ENCODE measurements around the gene SPATA25.
A peak's percentile ranks its signal among the peaks of the same experiment; 100 is the strongest.
"Not testable (repeated sequence)": the region's sequence is repeated elsewhere in the genome, so short reads cannot be mapped to it uniquely, and the experiment has no call there.

The SPATA25 gene

DNA sequence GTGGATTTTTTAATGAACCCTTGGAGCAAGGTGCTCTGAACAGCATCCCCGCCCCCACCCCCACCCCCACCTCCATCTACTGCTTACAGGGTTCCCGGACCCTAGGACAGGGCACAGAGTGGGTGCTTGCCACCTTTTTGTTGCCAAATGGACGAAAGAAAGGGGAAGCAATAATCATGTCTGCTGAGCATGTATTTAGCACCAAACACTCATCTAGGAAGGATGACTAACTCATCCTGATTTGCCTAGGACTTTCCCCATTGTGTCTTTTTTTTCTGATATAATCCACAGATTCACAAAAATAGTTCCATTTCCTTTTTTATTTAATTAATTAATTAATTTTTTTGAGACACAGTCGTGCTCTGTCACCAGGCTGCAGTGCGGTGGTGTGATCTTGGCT, 25.7 kb upstream of the SPATA25 start:
- DNase-seq = no peak

DNA sequence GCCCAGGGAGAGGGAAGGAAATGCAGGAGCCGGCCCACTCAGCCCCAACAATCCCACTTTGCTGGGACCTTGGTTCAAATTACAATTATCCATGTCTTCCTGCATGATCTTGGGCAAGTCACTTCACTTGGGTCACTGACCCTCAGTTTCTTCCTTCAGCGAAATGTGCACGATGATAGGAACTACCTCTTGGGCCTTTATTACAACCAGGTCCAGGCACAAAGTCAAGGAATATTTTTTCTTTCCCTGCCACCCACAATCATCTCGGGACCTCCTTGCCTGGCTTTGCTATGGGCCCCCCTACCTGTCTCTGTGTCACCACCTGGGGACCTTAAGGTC, 24.9 kb upstream of the SPATA25 start:
- DNase-seq = no peak

DNA sequence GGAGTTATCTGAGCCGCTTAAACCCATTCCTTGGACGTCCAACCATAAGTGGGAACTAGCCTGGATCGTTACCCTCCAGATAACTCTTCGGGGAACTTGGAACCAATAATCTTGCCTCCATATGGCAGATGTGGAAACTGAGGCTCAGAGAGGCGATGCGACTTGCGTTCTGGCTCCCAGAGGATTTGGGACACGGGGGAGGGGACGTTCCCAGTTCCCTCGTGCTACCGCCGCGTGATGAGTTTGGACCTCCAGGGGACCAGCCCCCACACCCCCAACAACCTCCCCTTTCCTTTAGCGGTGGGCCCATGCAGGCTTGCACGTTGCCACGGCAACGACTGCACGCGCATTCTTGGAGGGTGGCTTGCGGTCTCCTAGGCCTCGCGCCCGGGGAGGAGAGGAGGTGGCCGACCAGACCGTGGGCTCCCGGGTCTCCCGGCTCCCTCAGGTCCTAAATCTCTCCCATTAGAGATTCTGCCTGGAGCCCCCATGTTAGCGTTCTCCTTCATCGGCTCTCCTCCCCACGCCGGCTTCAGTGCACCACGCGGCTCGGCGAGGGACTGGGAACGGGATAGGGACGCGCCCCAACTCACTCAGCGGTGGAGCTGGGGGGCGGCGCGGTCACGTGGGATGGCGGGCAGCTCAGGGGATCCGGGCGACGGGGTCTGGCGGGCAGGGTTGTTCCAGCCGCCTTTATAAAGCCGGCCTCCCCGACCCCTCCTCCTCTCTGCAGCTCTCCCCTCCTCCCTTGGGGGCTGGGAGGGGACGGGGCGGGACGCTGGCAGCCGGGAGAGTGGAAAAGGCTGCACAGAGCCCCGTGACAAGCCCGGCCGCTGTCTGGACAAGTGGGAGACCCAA, 24.3 kb upstream of the SPATA25 start, which contains the start of gene PLTP:
TSS of gene PLTP (minus strand) at position 670 of the 858 bp plus-strand sequence. CDS start 703 bp downstream, outside the sequence.
- peak; percentile 48 for DNase-seq

DNA sequence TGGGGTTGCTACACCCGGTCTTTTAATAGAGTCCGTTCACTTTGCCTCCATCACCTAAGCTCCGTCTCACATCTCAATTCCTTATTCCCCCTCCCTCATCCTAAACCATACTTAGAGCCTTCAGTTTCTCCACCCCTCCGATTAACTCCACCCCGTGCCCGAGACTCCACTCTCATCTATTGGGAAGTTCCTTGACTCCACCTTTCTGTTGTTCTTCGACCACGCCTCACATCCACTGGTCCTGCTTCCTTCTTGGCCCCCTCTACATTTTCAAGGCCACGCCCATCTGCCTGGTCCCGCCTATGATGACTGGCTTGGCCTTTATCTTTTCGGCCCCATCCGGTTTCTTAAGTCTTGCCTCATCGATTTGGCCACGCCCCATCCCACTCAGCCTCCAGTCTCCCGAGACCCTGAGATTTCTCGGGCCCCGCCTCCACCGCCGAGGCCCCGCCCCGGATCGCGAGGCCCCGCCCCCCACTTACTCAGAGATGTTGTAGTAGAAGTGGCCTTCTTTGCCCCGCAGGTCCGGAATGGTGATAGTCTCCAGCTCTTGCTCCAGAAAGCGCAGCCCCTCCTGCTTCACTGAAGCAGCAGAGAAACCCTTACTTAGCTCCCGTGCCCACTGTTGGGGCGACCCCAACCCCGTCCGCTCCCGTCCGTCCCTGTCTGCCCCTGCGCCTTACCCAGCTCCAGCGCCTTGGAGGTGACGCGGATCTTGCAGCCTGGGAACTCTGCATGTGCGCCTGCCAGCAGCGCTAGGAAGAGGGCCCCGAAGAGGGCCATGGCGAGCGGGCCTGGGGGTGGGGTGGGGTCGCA, 23.5 kb upstream of the SPATA25 start:
- DNase-seq = peak; percentile 97

DNA sequence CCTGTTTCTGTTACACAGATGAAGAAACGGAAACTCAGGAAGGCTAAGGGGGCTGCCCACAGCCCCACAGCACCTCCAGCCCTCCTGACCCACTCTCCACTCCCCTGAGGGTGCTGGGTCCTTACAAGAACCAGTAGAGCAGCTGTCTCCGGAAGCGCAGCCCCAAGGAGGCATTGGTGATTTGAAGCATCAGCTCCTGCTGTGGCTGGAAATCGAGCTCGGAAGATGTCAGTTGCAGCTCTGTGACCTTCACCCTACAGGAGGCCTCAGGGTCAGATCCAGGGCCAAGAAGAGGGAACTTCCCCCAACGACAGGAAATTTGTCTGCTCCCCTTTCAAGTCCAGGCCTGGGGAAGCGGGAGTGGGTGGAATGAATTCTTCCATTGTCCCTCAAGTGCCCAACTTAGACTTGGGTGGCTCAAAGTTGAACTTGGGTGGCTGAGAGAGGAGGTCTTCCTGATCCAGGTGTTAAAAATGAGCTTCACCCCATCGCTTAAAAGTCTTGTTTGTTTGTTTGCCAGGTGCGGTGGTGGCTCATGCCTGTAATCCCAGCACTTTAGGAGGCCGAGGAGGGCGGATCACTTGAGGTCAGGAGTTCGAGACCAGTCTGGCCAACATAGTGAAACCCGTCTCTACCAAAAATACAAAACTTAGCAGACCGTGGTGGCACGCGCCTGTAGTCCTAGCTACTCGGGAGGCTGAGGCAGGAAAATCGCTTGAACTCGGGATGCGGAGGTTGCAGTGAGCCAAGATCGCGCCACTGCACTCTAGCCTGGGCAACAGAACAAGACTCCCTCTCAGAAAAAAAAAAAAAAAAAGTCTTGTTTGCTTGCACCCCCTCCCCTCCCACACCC, 22.6 kb upstream of the SPATA25 start:
- no peak for DNase-seq

DNA sequence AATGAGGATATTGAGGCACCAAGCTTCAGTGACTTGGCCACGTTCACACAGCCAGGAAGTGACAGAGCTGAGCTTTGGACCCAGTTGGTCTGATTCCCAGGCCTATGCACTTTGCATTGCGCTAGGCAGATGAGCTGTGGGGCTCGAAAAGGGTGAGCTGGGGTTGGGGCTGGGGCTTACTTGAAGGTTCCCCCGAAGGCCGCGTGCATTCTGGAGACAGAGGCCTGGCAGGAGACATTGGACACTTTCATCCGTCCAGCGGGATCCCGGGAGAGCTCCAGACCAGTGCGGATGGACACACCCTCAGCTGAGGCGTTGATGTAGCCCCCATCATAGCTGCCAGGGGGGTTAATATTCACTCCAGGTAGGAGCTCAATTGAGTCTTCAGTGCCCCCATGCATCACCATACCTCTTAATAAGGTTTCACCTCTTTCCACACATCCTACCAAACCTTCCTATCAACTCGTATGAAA, 21.9 kb upstream of the SPATA25 start:
- no peak for DNase-seq

DNA sequence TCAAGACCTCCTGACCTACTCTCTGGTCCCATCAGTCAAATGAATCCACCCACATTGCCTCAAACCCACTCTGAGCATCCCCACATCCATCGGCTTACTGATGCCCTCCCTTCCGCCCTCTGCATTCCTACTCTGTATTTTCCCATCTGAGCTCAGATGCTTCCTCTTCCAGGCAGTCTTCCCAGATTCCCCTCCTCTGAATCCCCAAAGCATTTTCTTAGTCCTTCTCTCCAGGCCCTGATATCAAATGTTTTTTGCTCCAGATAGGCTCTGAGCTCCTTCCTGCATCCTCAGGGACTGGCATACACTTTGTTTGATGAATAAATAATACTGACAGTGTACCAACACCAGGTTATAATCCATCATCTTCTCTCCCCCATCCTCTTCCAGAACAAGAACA, 20.7 kb upstream of the SPATA25 start:
- no peak for DNase-seq

DNA sequence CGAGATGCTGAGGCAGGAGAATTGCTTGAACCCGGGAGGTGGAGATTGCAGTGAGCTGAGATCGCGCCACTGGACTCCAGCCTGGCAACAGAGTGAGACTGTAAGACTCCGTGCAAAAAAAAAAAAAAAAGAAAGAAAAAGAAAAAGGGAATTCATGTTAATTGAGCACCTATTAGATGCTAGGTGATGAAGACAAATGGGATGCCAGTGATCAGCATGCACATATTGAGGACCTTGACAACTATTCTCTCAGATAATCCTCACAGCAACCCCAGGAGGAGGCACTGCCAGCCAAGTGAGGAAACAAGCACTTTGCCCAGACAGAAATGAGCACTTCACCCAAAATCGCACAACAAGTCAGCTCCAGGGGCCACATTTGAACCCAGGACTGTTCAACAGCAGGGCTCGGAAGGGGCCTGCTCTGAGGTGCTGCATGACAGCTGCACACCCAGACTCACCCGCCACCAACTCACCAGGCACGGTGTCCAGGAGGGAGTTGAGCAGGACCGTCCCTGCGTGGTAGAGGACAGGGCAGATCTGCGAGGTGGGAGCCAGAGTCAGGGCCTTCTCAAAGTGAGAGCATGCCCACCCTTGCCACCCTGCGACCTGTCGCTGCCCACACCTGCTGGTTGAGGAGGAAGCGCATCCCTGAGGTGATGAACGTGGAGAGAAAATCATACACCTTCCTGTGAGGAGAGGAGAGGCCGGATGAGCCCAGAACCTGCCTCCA, 20.0 kb upstream of the SPATA25 start:
- DNase-seq = no peak

DNA sequence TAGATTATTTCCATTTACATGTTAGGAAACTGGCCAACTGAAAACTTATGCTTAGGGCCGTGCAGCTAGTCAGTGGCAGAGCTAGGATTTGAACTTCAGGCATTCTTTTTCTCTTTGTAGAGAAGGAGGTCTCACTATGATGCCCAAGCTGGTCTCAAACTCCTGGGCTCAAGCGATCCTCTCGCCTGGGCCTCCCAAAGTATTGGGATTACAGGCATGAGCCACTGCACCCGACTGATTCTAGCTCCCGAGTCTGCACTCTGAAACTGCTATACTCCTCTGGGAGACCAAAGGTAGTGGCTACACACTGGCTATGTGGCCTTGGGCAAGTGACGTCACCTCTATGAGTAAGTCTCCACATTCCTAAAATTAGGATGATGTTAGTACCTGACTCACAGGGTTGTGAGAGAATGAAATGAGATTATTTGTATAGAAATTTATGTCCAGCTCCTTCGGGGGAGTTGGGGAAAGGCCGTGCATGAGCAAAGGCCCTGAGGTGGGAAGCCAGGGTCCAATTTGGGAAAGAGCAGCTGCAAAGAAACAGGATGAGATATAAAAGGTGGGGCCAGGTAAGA, 18.2 kb upstream of the SPATA25 start:
- no peak for DNase-seq

DNA sequence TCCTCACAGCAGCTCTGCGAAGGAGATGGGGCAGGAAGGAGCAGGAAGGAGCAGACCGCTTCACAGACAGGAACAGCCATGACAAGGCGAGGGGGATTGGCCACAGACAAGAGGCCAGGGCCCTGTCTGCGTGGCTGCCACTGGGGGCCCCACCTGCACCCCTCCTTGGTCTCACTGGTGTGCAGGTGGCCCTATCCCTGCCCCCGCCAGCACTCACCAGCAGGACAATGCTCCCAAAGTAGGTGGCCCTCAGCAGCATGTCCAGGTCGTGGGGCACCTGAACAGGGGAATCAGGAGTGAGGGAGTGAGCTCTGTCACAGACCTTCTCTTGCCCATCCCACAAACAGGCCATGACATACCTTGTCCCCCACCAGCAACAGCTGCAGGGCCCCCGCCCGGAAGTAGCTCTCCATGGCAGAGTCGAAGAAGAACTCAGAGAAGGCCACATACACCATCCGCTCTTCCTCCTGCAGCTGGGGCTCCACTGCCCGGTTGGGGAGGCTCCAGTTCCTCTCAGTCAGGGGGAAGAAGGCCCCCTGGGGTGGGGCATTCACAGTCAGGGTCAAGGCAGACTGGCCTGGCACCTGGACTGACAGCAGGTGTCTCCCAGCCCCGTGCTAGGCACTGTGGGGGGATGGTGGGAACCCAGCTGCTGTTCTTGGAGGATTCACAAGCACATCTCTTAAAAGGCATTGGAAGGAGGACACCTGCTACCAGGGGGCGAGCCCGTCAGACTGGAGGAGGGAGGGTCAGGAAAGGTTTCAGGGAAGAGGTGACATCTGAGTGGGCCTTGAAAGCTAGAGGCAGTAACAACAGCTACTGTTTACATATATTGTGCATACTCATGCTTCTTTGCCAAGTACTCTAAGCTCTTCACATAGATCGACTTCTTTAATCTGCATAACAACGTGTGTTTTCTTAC, 17.4 kb upstream of the SPATA25 start:
- DNase-seq = no peak

DNA sequence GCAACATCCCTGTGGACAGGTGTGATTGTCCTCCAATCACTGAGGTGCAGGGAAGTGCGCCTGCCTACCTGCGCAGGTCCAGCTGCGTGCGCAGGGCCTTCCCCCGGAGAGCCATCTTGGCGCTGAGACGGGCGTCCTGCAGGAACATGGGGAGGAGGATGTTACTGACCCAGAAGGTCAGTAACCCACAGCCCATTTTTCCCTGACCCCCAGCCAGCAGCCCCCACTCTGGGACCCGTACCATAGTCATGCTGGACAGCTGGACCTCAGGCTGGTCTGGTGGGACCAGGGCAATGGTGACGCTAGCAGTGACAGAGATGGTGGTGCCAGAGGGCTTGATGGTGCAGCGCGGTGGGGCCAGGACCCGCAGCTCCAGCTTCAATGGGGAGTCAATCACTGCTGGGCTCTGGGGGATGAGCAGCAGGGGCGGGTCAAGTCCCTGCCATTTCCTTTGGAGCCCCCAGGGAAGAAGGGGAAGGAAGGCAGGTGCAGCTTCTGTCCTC, 14.8 kb upstream of the SPATA25 start:
- DNase-seq = no peak

DNA sequence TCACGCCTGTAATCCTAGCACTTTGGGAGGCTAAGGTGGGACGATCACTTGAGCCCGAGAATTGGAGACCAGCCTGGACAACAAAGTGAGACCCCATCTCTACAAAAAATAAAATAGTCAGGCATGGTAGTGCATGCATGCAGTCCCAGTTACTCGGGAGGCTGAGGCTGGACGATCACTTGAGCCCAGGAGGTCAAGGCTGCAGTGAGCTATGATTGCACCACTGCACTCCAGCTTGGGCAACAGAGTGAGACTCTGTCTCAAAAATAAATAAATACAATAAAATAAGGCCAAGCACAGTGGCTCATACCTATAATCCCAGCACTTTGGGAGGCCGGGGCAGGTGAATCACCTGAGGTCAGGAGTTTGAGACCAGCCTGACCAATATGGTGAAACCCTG, 13.9 kb upstream of the SPATA25 start:
- DNase-seq = not testable (repeated sequence)

DNA sequence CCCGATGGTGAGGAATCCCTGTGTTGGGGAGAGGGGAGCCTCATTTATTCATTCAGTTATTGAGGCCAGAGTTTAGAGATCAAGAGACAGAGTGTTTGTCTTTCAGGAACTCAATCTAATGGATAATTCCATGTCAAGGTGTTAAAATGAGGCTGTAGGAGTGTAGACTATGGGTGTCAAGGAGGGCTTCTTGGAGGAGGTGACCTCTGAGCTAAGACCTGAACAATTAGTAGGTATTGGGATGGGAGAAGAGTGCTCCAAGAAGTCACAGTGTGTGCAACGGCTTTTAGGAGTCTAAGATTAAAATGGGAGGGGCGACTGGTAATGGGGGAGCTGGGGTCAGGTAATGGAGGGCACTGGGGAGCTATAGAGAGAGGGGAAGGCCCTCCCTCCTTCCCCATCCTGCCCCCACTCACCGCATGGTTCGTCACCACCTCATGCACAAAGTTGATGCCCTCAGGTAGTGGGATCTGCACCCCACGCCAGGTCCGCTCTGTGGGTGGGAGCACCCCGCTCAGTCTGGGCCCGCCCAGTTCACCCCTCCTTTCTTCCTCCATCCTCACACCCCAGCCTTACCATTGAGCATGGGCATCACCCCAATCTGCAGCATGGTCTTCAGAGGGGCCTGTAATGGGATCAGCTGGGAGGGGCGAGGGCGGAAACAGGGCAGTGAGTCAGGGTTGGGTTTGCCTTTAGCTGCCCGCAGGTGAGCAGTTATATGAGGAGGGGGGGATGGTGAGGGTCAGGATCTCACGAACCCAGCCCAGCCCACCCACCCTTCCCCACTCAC, 11.8 kb upstream of the SPATA25 start:
- DNase-seq = no peak

DNA sequence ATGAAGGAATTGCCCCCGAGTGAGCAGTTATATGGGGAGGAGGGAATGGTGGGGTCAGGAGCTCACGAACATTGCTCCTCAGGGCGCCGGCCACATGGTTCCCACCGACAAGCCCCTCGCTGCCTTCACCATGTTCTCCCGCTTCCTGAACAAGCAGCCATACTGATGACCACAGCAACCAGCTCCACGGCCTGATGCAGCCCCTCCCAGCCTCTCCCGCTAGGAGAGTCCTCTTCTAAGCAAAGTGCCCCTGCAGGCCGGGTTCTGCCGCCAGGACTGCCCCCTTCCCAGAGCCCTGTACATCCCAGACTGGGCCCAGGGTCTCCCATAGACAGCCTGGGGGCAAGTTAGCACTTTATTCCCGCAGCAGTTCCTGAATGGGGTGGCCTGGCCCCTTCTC, 10.9 kb upstream of the SPATA25 start:
- no peak for DNase-seq

DNA sequence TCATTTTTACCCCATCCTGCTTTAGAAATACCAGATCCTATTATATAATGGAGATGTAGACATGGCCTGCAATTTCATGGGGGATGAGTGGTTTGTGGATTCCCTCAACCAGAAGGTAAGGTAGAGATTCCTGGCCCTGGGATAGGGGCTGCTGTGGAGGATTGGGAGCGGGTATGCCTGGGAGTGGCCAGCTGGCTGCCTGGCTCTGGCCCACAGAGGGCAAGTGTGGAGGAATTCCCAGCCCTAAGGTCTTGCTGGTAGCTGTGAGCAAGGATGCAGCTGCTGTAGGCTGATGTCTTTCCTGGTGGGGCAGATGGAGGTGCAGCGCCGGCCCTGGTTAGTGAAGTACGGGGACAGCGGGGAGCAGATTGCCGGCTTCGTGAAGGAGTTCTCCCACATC, 10.3 kb upstream of the SPATA25 start:
- DNase-seq = no peak

DNA sequence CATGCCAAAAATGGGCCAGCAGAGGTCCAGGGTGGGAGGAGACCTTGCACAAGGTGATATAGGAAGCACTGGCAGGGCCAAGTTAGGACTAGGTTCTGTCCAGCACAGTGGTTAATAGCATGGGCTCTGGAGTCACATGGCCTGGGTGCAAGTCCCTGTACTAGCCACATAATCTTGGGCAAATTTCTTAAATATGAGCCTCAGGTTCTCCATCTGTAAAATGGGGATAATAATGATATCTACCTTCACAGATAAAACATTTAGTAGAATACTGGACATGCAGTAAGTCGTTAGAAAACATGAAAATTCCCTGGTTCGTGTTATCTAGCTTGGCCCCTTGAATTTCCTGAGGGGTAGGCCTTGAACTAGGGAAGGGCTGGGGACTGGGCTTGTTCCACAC, 9.9 kb upstream of the SPATA25 start:
- no peak for DNase-seq

DNA sequence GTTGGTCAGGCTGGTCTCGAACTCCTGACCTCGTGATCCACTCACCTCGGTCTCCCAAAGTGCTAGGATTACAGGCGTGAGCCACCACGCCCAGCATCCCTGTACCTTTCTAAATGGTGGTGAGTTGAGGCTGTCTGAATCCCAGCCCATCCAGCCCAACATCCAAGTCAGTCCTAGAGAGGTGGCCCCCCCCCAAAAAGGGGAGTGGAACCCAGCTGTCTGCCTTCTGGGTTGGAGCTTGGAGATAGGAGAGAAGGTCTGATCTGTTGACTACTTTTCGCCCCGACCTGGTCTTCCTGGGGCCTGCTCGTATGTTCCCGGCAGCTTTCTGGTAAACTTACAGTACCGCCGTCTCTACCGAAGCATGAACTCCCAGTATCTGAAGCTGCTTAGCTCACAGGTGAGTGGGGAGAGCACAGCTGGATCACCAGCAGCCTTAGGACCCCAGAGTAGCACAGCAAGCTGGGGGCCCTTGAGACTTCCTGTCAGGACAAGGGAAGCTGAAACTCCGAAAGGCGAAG, 9.3 kb upstream of the SPATA25 start:
- no peak for DNase-seq

DNA sequence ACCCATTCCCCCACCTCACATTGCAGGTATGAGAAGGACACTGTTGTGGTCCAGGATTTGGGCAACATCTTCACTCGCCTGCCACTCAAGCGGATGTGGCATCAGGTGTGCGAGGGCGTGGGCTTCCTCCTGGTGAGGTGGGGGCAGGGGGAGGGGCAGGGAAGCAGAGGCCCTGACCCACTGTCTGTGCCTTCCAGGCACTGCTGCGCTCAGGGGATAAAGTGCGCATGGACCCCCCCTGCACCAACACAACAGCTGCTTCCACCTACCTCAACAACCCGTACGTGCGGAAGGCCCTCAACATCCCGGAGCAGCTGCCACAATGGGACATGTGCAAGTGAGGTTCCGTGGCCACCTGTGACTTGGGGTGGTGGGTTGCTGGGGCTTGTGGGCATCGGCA, 7.4 kb upstream of the SPATA25 start:
- no peak for DNase-seq

DNA sequence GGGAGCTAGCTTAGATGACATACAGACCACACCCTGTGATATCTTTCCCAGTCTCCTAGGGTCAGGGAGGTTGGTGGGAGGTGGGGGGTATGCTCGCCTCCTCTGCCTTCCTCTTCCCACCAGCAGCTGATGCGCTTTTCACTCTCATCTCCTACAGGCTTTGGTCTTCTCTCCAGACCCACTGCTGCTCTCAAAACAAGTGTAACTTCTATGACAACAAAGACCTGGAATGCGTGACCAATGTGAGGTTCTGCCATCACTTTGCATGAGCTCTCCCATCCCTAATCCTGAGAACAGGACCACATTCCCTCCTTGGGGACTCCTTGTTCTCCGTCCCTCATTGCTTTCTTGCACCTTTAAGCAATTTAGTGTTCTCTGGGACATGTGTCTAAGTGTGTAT, 6.4 kb upstream of the SPATA25 start:
- DNase-seq = no peak
